HG03045 (cell line): ENCODE data around the gene PRSS58.

Source experiments
- ATAC-seq: cut with Tn5 transposase; IDR thresholded peaks from one replicate; pipeline ENCODE4 v1.9.1; 2021; ENCODE audit warnings: mild to moderate bottlenecking, moderate library complexity; ENCODE audit not compliant: unreplicated experiment

Gene PRSS58

GRCh38 chr7:142257958-142258357 is at the start of gene PRSS58:
Gene PRSS58, minus strand, starts transcription at chr7:142258058. Its CDS starts 351 bp downstream, at chr7:142257707.
- no peak for ATAC-seq

- no peak for ATAC-seq
Measured at GRCh38 chr7:142307246-142307900, 49.5 kb upstream of the PRSS58 start.

- ATAC-seq = no peak
Measured at GRCh38 chr7:142303650-142304049, 45.8 kb upstream of the PRSS58 start.

GRCh38 chr7:142301923-142302550 is 44.2 kb upstream of the PRSS58 start:
- no peak for ATAC-seq

GRCh38 chr7:142301299-142301698 is 43.4 kb upstream of the PRSS58 start:
- no peak for ATAC-seq

GRCh38 chr7:142300689-142301088 is 42.8 kb upstream of the PRSS58 start:
- no peak for ATAC-seq

- ATAC-seq = no peak
Measured at GRCh38 chr7:142299237-142299781, 41.5 kb upstream of the PRSS58 start.

GRCh38 chr7:142298627-142299026 is 40.8 kb upstream of the PRSS58 start:
- ATAC-seq = no peak

GRCh38 chr7:142298009-142298408 is 40.2 kb upstream of the PRSS58 start:
- no peak for ATAC-seq

GRCh38 chr7:142280263-142280662 is 22.4 kb upstream of the PRSS58 start:
- no peak for ATAC-seq

- no peak for ATAC-seq
Measured at GRCh38 chr7:142279601-142280000, 21.7 kb upstream of the PRSS58 start.

- no peak for ATAC-seq
Measured at GRCh38 chr7:142275028-142275427, 17.2 kb upstream of the PRSS58 start.

GRCh38 chr7:142272841-142273240 is 15.0 kb upstream of the PRSS58 start:
- ATAC-seq = no peak

GRCh38 chr7:142263598-142264380 is 5.9 kb upstream of the PRSS58 start:
- ATAC-seq = no peak

GRCh38 chr7:142250705-142251104 is 7.2 kb downstream of the PRSS58 start:
- ATAC-seq = no peak

GRCh38 chr7:142249918-142250317 is 7.9 kb downstream of the PRSS58 start:
- ATAC-seq = no peak

- no peak for ATAC-seq
Measured at GRCh38 chr7:142248166-142249160, 9.4 kb downstream of the PRSS58 start.

- no peak for ATAC-seq
Measured at GRCh38 chr7:142243823-142244222, 14.0 kb downstream of the PRSS58 start.

GRCh38 chr7:142240546-142240945 is 17.3 kb downstream of the PRSS58 start:
- ATAC-seq = no peak

- no peak for ATAC-seq
Measured at GRCh38 chr7:142231716-142232115, 26.1 kb downstream of the PRSS58 start.
